ACHN (cell line): Measurements from ENCODE around the gene PSMD8.

Experiments
- DNase-seq: peaks from one replicate; pipeline ENCODE4 v3.0.0-alpha.2; 2015
- in situ Hi-C: cut with HindIII; loops from 2 replicates; pipeline ENCODE4 v1.10.0; 2017; ENCODE audit warnings: low sequenced_read_pairs, low pct_ligation_motif_present, low pct_unique_long_range_greater_than_20kb

PSMD8 gene

DNA sequence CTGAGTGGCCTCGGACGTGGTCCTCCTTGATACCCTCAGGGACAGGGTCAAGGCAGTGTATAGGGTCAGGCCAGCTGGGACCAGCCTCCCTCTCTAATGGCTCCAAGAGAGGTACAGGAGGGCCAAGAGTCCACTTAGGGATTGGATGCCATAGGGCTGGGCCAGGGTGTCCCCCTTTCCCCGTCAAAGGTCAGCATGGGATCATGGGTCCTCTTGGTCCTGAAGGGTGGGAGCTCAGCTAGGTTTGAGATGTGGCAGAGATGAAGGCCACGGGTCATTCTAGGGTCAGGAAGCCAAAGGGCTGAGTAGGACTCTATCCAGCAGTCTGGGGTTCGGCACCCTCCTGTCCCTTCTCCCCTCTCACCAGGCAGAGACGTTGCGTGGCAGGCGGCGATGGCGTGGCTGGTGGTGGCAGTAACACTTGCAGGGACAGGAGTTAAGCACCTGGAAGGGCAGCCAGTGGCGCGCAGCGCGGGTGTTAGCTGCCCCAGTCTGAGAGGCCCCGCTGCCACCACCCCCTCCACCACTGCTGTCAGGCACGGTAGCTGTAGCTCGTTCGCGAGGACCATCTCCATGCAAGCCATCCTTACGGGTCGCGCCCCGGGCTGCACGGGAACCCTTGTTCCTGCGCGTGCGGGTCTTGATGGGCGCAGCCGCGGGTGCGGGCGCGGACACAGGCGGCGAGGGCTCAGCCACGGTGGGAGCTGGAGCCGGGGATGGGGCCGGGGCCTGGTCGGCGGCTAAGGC lies 10.9 kb downstream of the PSMD8 start:
- in situ Hi-C loops: no loop called here
- DNase-seq: no peak

DNA sequence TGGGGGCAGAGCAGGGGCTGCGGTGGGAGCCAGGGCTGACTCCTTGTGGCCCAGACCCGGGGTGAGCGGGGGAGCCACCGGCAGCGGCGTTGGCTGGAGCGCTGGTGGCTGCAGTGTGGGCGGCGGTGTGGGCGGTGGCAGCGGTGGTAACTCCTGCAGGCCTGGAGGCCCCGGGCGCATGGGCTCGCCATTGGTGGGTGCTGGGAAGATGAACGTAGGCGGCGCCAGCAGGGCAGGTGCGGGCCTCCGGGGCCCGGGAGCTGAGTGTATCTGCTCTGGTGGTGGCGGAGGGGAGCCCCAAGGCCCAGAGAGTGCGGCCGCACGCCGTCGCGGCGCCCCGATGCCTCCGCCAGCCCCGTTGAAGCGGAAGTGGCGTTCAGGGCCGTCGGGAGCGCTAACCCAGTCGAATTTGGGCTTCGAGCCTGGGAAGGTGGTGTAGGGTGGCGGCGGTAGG lies 11.5 kb downstream of the PSMD8 start:
- DNase-seq: no peak
- in situ Hi-C loops: no loop called here

- in situ Hi-C loops: no loop called here
Observed at GRCh38 chr19:38386300-38386970, 12.1 kb downstream of the PSMD8 start.

GRCh38 chr19:38386971-38387549 lies 12.7 kb downstream of the PSMD8 start:
- in situ Hi-C loops: no loop called here
- no peak for DNase-seq

More at GRCh38 chr19:38386300-38386970, 12.1 kb downstream of the PSMD8 start:
- no peak for DNase-seq

- in situ Hi-C loops: no loop called here
- DNase-seq: peak; percentile 90
Observed at GRCh38 chr19:38387550-38388348, 13.4 kb downstream of the PSMD8 start, which contains the start of gene GGN. Gene GGN (minus strand): TSS chr19:38388034. CDS start chr19:38387261, 773 bp downstream.

GRCh38 chr19:38388349-38389100 lies 14.2 kb downstream of the PSMD8 start, which contains the start of gene SPRED3:
Gene SPRED3 (plus strand): TSS chr19:38388697. CDS start chr19:38390303, 1,606 bp downstream.
- in situ Hi-C loops: no loop called here
- peak; percentile 65 for DNase-seq

DNA sequence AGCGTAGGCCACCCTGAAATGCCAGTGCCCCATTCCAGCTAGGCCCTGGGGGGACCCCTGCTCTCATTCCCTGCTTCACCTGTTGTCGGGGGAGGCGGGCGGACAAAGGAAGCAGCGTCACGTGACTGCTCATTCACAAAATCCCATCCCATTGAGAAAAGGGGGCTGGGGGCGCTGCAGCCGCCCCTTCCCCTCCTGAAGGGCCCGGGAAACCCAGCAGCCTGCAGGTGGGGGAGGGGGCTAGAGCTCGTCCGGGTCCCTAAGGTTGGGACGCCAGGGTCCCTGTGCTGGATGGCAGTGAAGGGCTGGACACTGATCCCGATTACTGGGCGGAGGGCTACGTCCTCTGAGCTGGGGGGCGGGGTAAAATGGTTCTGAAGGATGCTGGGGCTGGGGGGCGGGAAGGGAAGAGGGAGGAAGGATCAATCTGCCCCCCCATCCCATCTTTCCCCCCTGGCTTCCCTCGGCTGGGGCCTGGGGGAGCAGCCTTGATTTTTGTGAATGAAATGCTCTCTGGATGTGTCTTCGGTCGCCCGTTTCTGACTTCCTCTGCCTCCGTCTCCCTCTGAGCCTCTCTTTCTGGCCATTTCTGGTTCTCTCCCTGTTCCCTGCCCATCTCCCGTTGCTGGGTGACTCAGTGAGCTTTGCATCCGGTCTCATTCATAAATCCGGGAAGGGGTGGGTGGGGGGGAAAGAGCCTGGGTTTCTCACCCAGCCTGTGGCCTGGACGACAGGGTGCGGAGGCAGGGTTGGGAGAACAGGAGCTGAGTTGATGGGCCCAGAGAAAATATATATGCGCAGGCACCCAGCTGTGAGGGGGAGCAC lies 14.9 kb downstream of the PSMD8 start:
- in situ Hi-C loops: no loop called here
- peak; percentile 68 for DNase-seq

DNA sequence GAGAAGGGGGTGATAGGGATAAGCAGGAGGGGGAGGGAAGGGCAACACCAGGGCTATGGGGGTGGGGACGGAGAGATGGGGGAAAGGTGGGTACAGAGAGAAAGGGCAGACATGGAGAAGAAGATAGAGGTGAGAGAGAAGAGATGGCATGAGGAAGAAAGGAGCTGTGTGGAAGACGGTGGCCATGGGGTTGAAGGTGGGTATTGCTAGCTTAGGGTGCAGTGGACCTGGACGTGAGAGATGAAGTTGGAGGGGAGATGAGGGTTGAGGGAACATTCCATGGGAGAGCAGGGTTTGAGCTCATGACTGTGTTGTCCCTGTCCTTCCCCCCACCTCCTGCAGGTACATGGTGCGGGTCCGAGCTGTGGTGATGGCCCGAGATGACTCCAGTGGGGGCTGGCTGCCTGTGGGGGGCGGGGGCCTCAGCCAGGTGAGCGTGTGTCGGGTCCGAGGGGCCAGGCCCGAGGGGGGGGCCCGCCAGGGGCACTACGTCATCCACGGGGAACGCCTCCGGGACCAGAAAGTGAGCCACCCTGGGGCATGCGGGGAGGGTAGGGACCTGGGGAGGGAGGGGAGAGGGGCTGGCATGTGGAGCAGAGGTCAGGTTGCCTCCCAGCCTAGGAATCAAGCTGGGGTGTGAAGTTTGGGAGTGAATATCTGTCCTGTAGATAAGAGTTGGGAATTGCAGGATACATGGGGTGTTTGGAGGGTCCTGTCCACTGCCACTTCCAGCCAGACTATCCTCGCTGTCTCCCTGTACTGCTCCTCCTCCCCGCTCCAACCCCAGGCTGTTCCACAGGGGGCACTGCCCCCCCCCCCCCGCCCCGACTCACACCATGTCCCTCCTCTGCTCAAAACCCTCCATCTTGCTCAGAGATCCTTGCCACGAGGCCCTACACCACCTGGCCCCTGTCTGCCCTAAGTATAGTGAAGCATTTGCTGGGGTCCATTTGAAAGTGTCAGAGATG lies 15.9 kb downstream of the PSMD8 start:
- no peak for DNase-seq
- in situ Hi-C loops: no loop called here

DNA sequence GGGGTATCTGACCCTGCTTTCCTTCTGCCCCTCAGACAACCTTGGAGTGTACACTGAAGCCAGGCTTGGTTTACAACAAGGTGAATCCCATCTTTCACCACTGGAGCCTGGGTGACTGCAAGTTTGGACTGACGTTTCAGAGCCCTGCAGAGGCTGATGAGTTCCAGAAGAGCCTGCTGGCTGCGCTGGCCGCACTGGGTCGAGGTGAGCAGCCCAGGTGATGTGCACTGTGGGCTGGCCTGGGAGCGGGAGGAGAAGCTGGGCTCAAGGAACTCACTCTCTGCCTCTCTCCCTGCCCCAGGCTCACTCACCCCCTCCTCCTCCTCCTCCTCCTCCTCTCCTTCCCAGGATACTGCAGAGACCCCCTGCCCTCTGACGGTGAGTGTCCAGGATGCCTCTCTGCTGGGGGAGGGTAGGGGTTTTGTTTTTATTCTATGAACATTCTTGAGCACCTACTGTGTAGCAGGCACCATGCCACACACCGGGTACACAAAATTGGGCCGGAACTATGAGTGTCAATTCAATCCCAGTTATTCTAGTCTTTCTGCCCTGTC lies 17.6 kb downstream of the PSMD8 start:
- in situ Hi-C loops: no loop called here
- DNase-seq: no peak

DNA sequence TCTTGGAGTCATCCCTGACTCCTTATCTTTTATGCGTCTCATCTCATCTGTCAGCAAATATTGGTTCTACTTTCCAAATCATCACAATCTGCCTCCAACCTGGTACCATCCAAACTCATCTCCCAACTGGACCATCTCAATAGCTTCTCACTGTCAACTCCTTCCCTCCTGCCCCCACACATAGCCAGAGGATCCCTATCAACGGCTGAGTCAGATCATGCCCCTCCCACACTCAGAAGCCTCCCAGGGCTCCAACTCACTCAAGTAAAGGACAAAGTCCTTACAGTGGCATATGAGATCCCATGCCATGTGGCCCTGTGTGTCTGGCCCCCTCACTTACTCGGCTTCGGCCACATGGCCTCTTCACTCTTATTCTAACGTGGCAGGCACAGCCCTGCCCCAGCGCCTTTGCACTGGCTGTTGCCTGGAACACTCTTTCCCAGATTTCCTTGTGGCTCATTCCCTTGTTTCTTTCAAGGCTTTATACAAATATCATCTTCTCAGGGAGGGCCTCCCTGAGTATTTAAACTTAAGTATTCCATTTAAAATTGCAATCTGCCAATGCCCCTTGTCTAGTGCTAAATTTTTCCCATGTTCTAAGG lies 18.4 kb downstream of the PSMD8 start:
- no peak for DNase-seq

GRCh38 chr19:38394488-38394887 lies 20.1 kb downstream of the PSMD8 start:
- in situ Hi-C loops: no loop called here

More for the DNA sequence above, 18.4 kb downstream of the PSMD8 start:
- in situ Hi-C loops: no loop called here

DNA sequence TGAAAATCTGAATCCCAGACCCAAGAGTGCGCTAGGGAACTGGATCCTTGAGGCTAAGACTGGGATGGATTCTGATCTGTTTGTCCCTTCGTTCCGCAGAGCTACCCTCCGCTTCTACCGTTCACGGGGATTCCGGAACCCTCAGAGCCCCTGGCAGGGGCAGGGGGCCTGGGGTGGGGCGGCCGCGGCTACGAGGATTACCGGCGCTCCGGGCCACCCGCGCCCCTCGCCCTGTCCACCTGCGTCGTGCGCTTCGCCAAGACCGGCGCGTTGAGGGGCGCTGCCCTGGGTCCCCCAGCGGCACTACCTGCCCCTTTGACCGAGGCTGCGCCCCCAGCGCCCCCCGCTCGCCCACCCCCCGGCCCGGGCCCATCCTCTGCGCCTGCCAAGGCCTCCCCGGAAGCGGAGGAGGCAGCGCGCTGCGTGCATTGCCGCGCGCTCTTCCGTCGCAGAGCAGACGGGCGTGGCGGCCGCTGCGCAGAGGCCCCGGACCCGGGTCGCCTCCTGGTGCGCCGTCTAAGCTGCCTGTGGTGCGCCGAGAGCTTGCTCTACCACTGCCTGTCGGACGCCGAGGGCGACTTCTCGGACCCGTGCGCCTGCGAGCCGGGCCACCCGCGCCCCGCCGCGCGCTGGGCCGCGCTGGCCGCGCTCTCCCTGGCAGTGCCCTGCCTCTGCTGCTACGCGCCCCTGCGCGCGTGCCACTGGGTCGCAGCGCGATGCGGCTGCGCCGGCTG lies 21.2 kb downstream of the PSMD8 start:
- DNase-seq: no peak
- in situ Hi-C loops: no loop called here

More at GRCh38 chr19:38394488-38394887, 20.1 kb downstream of the PSMD8 start:
- DNase-seq: no peak

DNA sequence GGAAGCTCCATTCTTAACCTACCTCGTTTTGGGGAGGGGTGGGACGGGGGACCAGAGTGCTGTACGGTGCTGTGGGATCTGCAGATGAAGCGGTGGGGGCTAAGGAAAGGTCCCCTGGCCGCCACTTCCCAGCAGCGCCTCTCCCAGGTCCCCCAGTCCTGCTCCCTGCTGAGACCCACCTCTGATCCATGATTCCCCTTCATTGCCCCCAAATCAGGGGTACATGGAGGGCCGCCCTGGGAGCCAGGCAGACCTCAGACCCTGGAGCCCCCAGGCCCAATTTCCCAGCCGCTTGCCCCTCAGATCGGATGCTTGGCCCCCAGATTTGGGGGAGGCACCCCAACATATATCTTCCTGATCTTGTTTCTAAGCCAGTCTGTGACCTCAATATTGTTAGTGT lies 24.7 kb downstream of the PSMD8 start:
- in situ Hi-C loops: no loop called here
- DNase-seq: no peak

DNA sequence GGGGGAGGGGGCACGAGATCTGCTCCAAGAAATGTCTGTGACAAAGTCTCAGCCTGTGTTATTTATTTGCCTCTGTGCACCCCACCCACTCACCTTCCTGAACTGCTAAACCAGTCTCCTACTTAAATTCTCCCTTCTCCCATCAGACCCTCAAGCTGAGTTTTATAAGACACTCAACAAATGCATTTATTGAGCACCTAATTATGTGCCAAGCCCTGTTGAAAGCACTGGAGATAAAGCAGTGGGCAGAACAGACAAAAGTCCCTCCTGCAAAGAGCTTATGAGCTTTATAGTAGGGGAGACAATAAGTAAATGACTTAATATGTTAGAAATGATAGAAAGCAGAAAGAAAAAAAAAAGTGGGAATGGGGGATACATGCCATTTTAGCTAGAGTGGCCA lies 25.2 kb downstream of the PSMD8 start:
- in situ Hi-C loops: no loop called here
- no peak for DNase-seq

GRCh38 chr19:38400361-38400760 lies 26.0 kb downstream of the PSMD8 start:
- DNase-seq: no peak
- in situ Hi-C loops: no loop called here
